H1 (cell line): Measurements from ENCODE around the gene CCDC106. TPM values are rescaled to one million over a fixed set of nuclear protein-coding genes. Genes with fewer than 3 reads are reported as not detected.

Source experiments
- CTCF ChIA-PET: fragments of 300-600 bp; sonication (Branson Sonifier 250); formaldehyde crosslinking; loops from one replicate; lab custom pipeline; 2021; ENCODE audit not compliant: partially characterized antibody; lab: Charles Lee
- POLR2A ChIA-PET: fragments of 300-600 bp; sonication (Branson Sonifier 250); formaldehyde crosslinking; loops from one replicate; lab custom pipeline; 2021; ENCODE audit warnings: inconsistent platforms; ENCODE audit not compliant: partially characterized antibody; lab: Charles Lee
- DNase-seq, 2 experiments: peaks; one replicate each; pipeline versions ENCODE4 v3.0.0 to v3.0.0-alpha.2; 2010 to 2022; ENCODE audit warnings: low spot score in 2 of 2, low read depth in 1 of 2, mixed read lengths in 1 of 2
- FAIRE-seq: peaks from 2 replicates; lab custom pipeline; 2011; peaks lifted over from hg19 to GRCh38; lab: Jason Lieb, UNC
- H2AFZ ChIP-seq: 2 replicates; pipeline ENCODE4 v1.8.1; 2012; ENCODE audit warnings: low read length, inconsistent platforms
- H2AK5ac ChIP-seq: 2 replicates; pipeline ENCODE4 v1.6.1; 2013; ENCODE audit warnings: low read depth, low read length
- H2BK120ac ChIP-seq: replicated peaks from 2 replicates; pipeline ENCODE3; 2013; ENCODE audit warnings: low read depth, low read length, inconsistent platforms
- H2BK12ac ChIP-seq: 2 replicates; pipeline ENCODE4 v1.6.1; 2013; ENCODE audit warnings: low read depth, low read length
- H2BK15ac ChIP-seq: 2 replicates; pipeline ENCODE4 v1.6.1; 2013; ENCODE audit warnings: low read length
- H2BK20ac ChIP-seq: 2 replicates; pipeline ENCODE4 v1.6.1; 2013; ENCODE audit warnings: low read length
- H2BK5ac ChIP-seq: 2 replicates; pipeline ENCODE4 v1.6.1; 2013; ENCODE audit warnings: low read depth, low read length
- H3K14ac ChIP-seq: 2 replicates; pipeline ENCODE4 v1.6.1; 2013; ENCODE audit warnings: inconsistent platforms; ENCODE audit not compliant: insufficient read length
- H3K18ac ChIP-seq: 2 replicates; pipeline ENCODE4 v1.6.1; 2013; ENCODE audit warnings: low read length; ENCODE audit errors: extremely low read depth
- H3K23ac ChIP-seq: 2 replicates; pipeline ENCODE4 v1.6.1; 2013; ENCODE audit warnings: inconsistent platforms; ENCODE audit not compliant: insufficient read length
- H3K23me2 ChIP-seq: 2 replicates; pipeline ENCODE4 v1.6.1; 2013; ENCODE audit warnings: low read depth, low read length
- H3K27ac ChIP-seq: 2 replicates; pipeline ENCODE4 v1.6.1; 2011; ENCODE audit warnings: low read depth, low read length, inconsistent platforms
- H3K27me3 ChIP-seq, 4 experiments: replicated peaks in 1 of 4; 1 replicate in 1 of 4; 2 replicates in 3 of 4; pipeline versions ENCODE4 v1.6.1 to v1.8.1; 2011 to 2013; ENCODE audit warnings: low read length in 3 of 4, mild to moderate bottlenecking in 3 of 4, inconsistent platforms in 2 of 4, mixed read lengths in 2 of 4, moderate library complexity in 1 of 4; ENCODE audit not compliant: control insufficient read depth in 3 of 4, insufficient read depth in 3 of 4; ENCODE audit errors: extremely low read depth in 1 of 4
- H3K36me3 ChIP-seq, 4 experiments: 2 replicates each; pipeline versions ENCODE4 v1.6.1 to v1.8.1; 2011 to 2013; ENCODE audit warnings: mild to moderate bottlenecking in 4 of 4, low read length in 3 of 4, moderate library complexity in 2 of 4, control low read depth in 1 of 4, inconsistent platforms in 1 of 4; ENCODE audit not compliant: insufficient read depth in 4 of 4, control insufficient read depth in 2 of 4
- H3K4ac ChIP-seq: replicated peaks from 2 replicates; pipeline ENCODE3; 2013; ENCODE audit warnings: low read length, low read depth, mixed read lengths, inconsistent platforms; ENCODE audit not compliant: insufficient read length
- H3K4me1 ChIP-seq, 4 experiments: replicated peaks in 1 of 4; 1 replicate in 1 of 4; 2 replicates in 3 of 4; pipeline versions ENCODE4 v1.6.1 to v1.8.1; 2011 to 2013; ENCODE audit warnings: low read length in 3 of 4, inconsistent platforms in 2 of 4, mixed read lengths in 1 of 4; ENCODE audit not compliant: insufficient read depth in 4 of 4, control insufficient read depth in 3 of 4
- H3K4me2 ChIP-seq, 2 experiments: 2 replicates each; pipeline versions ENCODE4 v1.6.1 to v1.8.1; 2011 to 2013; ENCODE audit warnings: low read depth in 2 of 2, low read length in 2 of 2, control low read depth in 1 of 2, inconsistent platforms in 1 of 2, mild to moderate bottlenecking in 1 of 2; ENCODE audit not compliant: insufficient read depth in 1 of 2
- H3K4me3 ChIP-seq, 4 experiments: fragments of 200-600, 300-600 bp in 1 of 4; sonication (generic), shearing (Covaris generic), sonication (Bioruptor Twin) in 1 of 4; 2 replicates each; pipeline versions ENCODE4 v1.5.1 to v1.8.1; 2011 to 2016; ENCODE audit warnings: low read length in 4 of 4, low read depth in 3 of 4, control low read depth in 2 of 4, inconsistent platforms in 2 of 4, mild to moderate bottlenecking in 2 of 4, mixed read lengths in 1 of 4, moderate library complexity in 1 of 4; ENCODE audit not compliant: insufficient read depth in 2 of 4; ENCODE audit errors: extremely low read depth in 1 of 4
- H3K56ac ChIP-seq: replicated peaks from 2 replicates; pipeline ENCODE3; 2013; ENCODE audit warnings: low read depth, mild to moderate bottlenecking, mixed read lengths, low read length, inconsistent platforms; ENCODE audit not compliant: insufficient read length
- H3K79me1 ChIP-seq: 2 replicates; pipeline ENCODE4 v1.6.1; 2013; ENCODE audit warnings: low read depth, low read length, control low read depth
- H3K79me2 ChIP-seq, 2 experiments: 2 replicates each; pipeline versions ENCODE4 v1.6.1 to v1.8.1; 2012 to 2013; ENCODE audit warnings: low read length in 2 of 2, mild to moderate bottlenecking in 2 of 2, inconsistent platforms in 1 of 2; ENCODE audit not compliant: insufficient read depth in 2 of 2, control insufficient read depth in 1 of 2
- H3K9ac ChIP-seq, 4 experiments: replicated peaks in 1 of 4; 1 replicate in 1 of 4; 2 replicates in 3 of 4; pipeline versions ENCODE4 v1.6.1 to v1.8.1; 2011 to 2013; ENCODE audit warnings: low read depth in 3 of 4, low read length in 3 of 4, control low read depth in 2 of 4, mild to moderate bottlenecking in 2 of 4, moderate library complexity in 2 of 4, inconsistent platforms in 1 of 4; ENCODE audit errors: extremely low read depth in 1 of 4
- H3K9me3 ChIP-seq, 2 experiments: 2 replicates each; pipeline versions ENCODE4 v1.6.1 to v1.8.1; 2012 to 2013; ENCODE audit warnings: mild to moderate bottlenecking in 2 of 2, moderate library complexity in 2 of 2, control low read depth in 1 of 2, inconsistent platforms in 1 of 2, low read depth in 1 of 2, low read length in 1 of 2, mixed read lengths in 1 of 2; ENCODE audit not compliant: insufficient read depth in 2 of 2
- H4K20me1 ChIP-seq, 2 experiments: replicated peaks in 1 of 2; 2 replicates each; pipeline versions ENCODE3 to v1.8.1; 2011 to 2013; ENCODE audit warnings: inconsistent platforms in 2 of 2, low read length in 2 of 2, mild to moderate bottlenecking in 1 of 2; ENCODE audit not compliant: insufficient read depth in 2 of 2, control insufficient read depth in 1 of 2
- H4K5ac ChIP-seq: 2 replicates; pipeline ENCODE4 v1.6.1; 2013; ENCODE audit warnings: low read length, low read depth, mixed read lengths, inconsistent platforms; ENCODE audit not compliant: insufficient read length
- H4K8ac ChIP-seq: 2 replicates; pipeline ENCODE4 v1.8.0; 2013; ENCODE audit warnings: mild to moderate bottlenecking, moderate library complexity, low read length, inconsistent platforms; ENCODE audit not compliant: insufficient read depth; ENCODE audit errors: extremely low read depth
- H4K91ac ChIP-seq: replicated peaks from 2 replicates; pipeline ENCODE3; 2013; ENCODE audit warnings: low read length, mixed read lengths, inconsistent platforms; ENCODE audit not compliant: insufficient read length
- BACH1 ChIP-seq: IDR thresholded peaks from 2 replicates; pipeline ENCODE4 v1.6.1; 2012; ENCODE audit warnings: low read length, improper control_type of control experiment
- BCL11A ChIP-seq, 2 experiments: IDR thresholded peaks; one replicate each; pipeline ENCODE4 v1.6.1; 2011; ENCODE audit warnings: low read depth in 2 of 2, low read length in 2 of 2, mild to moderate bottlenecking in 2 of 2
- BRCA1 ChIP-seq: IDR thresholded peaks from 2 replicates; pipeline ENCODE4 v1.6.1; 2012; ENCODE audit warnings: low read depth, low read length, improper control_type of control experiment
- CHD1 ChIP-seq: IDR thresholded peaks from 2 replicates; pipeline ENCODE4 v1.6.1; 2012; ENCODE audit warnings: low read depth, low read length, improper control_type of control experiment
- EP300 ChIP-seq, 2 experiments: IDR thresholded peaks; 1 replicate in 1 of 2; 2 replicates in 1 of 2; pipeline ENCODE4 v1.6.1; 2011 to 2012; ENCODE audit warnings: low read depth in 2 of 2, low read length in 2 of 2, mild to moderate bottlenecking in 2 of 2, borderline replicate concordance in 1 of 2, inconsistent platforms in 1 of 2, moderate library complexity in 1 of 2
- SRF ChIP-seq: IDR thresholded peaks from 2 replicates; pipeline ENCODE4 v1.6.1; 2011; ENCODE audit warnings: mild to moderate bottlenecking, low read depth, low read length, moderate library complexity
- TAF1 ChIP-seq: IDR thresholded peaks from 2 replicates; pipeline ENCODE4 v1.6.1; 2011; ENCODE audit warnings: mild to moderate bottlenecking, low read depth, low read length
- TCF12 ChIP-seq: IDR thresholded peaks from 2 replicates; pipeline ENCODE4 v1.6.1; 2011; ENCODE audit warnings: low read depth, mild to moderate bottlenecking, low read length
- TEAD4 ChIP-seq: IDR thresholded peaks from 2 replicates; pipeline ENCODE4 v1.6.1; 2012; ENCODE audit warnings: low read depth, low read length, inconsistent platforms, mixed read lengths
- WGBS, 2 experiments: shearing (Covaris generic) in 1 of 2; methylation state at CpG; one replicate each; pipeline versions ENCODE4 v1.1.6 to v1.1.7; 2013 to 2015; ENCODE audit warnings: low lambda C conversion rate in 2 of 2, mixed read lengths in 2 of 2, inconsistent platforms in 1 of 2, low coverage in 1 of 2, missing lambda C conversion rate in 1 of 2; ENCODE audit not compliant: insufficient replicate concordance in 2 of 2, insufficient coverage in 1 of 2, insufficient read length in 1 of 2; ENCODE audit errors: extremely low coverage in 1 of 2, missing lambda C conversion rate in 1 of 2; 5-methylcytosine and 5-hydroxymethylcytosine counted together
- polyA plus RNA-seq, 7 experiments: library from polyadenylated mRNA; depleted of rRNA in 3 of 7; stranded (reverse) in 5 of 7; unstranded in 2 of 7; fragments of >200 nt in 5 of 7; fragments of 200-250 nt in 2 of 7; gene quantifications; 1 replicate in 5 of 7; 2 replicates in 1 of 7; 4 replicates in 1 of 7; pipeline versions ENCODE4 v1.2.1 to v1.2.3, GENCODE V29; 2011 to 2013; ENCODE audit warnings: missing spikeins in 2 of 7, mixed read lengths in 2 of 7
- total RNA-seq: library from RNA; stranded (reverse); fragmentation: NEBNext Ultra II Directional; extraction: Animal tissue kit (Norgen Biotek cat#: 25700); gene quantifications from 2 replicates; pipeline ENCODE4 v1.2.1, GENCODE V29; 2021
- TF ChIP-seq, protein P1 (sequence below): IDR thresholded peaks from 2 replicates; pipeline ENCODE4 v1.6.1; 2012; ENCODE audit warnings: inconsistent platforms

The CCDC106 gene
- total and polyA plus RNA-seq, 2 of the 8 experiments (the other 6 are each of a cell fraction or from before 2014, with no cell fraction given) = 12.0 to 20.1 TPM

DNA sequence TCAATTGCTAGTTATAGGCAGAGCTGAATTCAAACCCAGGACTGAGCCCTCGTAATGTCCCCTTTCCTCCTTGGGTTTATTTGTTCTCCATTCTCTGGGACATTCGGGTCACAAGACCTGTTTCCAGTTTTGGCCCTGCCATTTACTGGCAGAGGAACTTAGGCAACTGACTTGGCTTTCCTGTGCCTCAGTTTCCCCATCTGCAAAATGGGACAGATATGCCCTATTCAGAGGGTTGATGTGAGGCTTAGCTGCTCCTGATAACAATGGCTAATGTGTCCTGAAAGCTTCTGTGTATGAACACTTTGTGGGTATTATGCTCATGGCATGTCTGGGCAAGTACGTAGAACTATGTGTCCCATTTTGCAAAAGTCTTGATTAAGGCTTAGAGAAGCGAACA is 46.9 kb upstream of the CCDC106 start:
- peaks cover 18% of the 10 kb centered on the region for H3K23me2 ChIP-seq
- H3K27me3 ChIP-seq = no peaks in the 10 kb centered on the region
- no peak overlapping the region for H3K23ac ChIP-seq
- peaks cover 0 to 3% of the 10 kb centered on the region in 2 experiments; a peak in 2 of 4 replicates for H3K79me2 ChIP-seq
- CTCF ChIA-PET = interaction anchor here (0.7 to 1.1 kb wide), 2 partner anchors 52 to 55 kb away, joined by 3 read pairs; no protein-coding TSS in a partner anchor
- H4K8ac ChIP-seq = no peak overlapping the region
- peaks cover 0 to 4% of the 10 kb centered on the region in 2 experiments for H4K20me1 ChIP-seq
- H3K14ac ChIP-seq = no peak overlapping the region
- peaks cover 0 to 5% (median 2%) of the 10 kb centered on the region in 4 experiments; a peak in 3 of 8 replicates for H3K36me3 ChIP-seq
- H2BK15ac ChIP-seq = no peak overlapping the region; the same call in 1 of the 2 replicates
- H3K56ac ChIP-seq = no peak overlapping the region
- H2BK5ac ChIP-seq = peak overlapping the region; percentile 68; the same call in 1 of the 2 replicates
- H3K4ac ChIP-seq = no peak overlapping the region
- no peak overlapping the region for H3K27ac ChIP-seq
- peak overlapping the region; percentile 90 to 95 for H3K4me2 ChIP-seq
- H2AK5ac ChIP-seq = no peak overlapping the region; the same call in 1 of the 2 replicates
- DNase-seq = no peak
- no peak overlapping the region for H3K18ac ChIP-seq
- peaks cover 0 to 14% (median 8%) of the 10 kb centered on the region in 4 experiments; a peak in 6 of 7 replicates for H3K4me1 ChIP-seq
- H2BK12ac ChIP-seq = peak overlapping the region; percentile 53; the same call in 1 of the 2 replicates
- H2BK20ac ChIP-seq = no peak overlapping the region
- FAIRE-seq = no peak
- WGBS, 2 experiments = 90% methylated on average over 4 of the region's 4 CpGs; no CpG with 5 or more reads in 1 of the 2 experiments
- H4K91ac ChIP-seq = no peak overlapping the region
- H2BK120ac ChIP-seq = no peak overlapping the region
- POLR2A ChIA-PET = interaction anchor here (0.8 to 2.5 kb wide), 7 partner anchors 12 to 114 kb away, joined by 3 to 6 read pairs (median 4); no protein-coding TSS in a partner anchor
- H3K9me3 ChIP-seq = no peaks in the 10 kb centered on the region
- H2AFZ ChIP-seq = no peak overlapping the region
- no peak overlapping the region for H3K9ac ChIP-seq
- no peak overlapping the region for H4K5ac ChIP-seq
- peaks cover 3% of the 10 kb centered on the region for H3K79me1 ChIP-seq
- peak overlapping the region; percentile 50 to 83 (median 68); a peak in 7 of 8 replicates for H3K4me3 ChIP-seq
- TF ChIP-seq SRF = no peak
- no peak for TF ChIP-seq TEAD4
- TF ChIP-seq BACH1 = no peak
- TF ChIP-seq BCL11A (IDR thresholded peaks at IDR 0.05; ENCODE audit: low read depth in 2 of 2, low read length in 2 of 2) = no peak
- TF ChIP-seq BRCA1 = no peak
- no peak for TF ChIP-seq CHD1
- TF ChIP-seq, protein P1, sequence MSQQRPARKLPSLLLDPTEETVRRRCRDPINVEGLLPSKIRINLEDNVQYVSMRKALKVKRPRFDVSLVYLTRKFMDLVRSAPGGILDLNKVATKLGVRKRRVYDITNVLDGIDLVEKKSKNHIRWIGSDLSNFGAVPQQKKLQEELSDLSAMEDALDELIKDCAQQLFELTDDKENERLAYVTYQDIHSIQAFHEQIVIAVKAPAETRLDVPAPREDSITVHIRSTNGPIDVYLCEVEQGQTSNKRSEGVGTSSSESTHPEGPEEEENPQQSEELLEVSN = no peak
- no peak for TF ChIP-seq TAF1
- TF ChIP-seq EP300 (IDR thresholded peaks at IDR 0.05; ENCODE audit: borderline replicate concordance in 1 of 2, low read depth in 2 of 2, low read length in 2 of 2) = no peak
- no peak for TF ChIP-seq TCF12
